HepG2 (cell line): Measurements from ENCODE around the gene P2RX5. TPM values are rescaled to one million over a fixed set of nuclear protein-coding genes. Genes with fewer than 3 reads are reported as not detected.
A peak's percentile ranks its signal among the peaks of the same experiment; 100 is the strongest.

Source experiments
- DBP ChIP-seq: sonication (generic); formaldehyde crosslinking; IDR thresholded peaks from 2 replicates; pipeline ENCODE4 v1.4.0; 2020; ENCODE audit warnings: missing genetic modification reagents; ENCODE audit errors: not compliant biosample characterization
- GATAD2A ChIP-seq: IDR thresholded peaks from 2 replicates; pipeline ENCODE4 v1.6.1; 2016
- MEIS1 ChIP-seq: sonication (generic); formaldehyde crosslinking; IDR thresholded peaks from 2 replicates; pipeline ENCODE4 v1.9.0; 2021; ENCODE audit warnings: mild to moderate bottlenecking, missing genetic modification reagents, moderate library complexity, borderline replicate concordance
- SKIL ChIP-seq: sonication (generic); formaldehyde crosslinking; IDR thresholded peaks from 2 replicates; pipeline ENCODE4 v1.8.0; 2022; ENCODE audit warnings: missing genetic modification reagents, mild to moderate bottlenecking, moderate library complexity, borderline replicate concordance
- TCF7 ChIP-seq: sonication (generic); IDR thresholded peaks from 2 replicates; pipeline ENCODE4 v1.6.1; 2016; ENCODE audit warnings: antibody characterized with exemption, low read depth
- TRAFD1 ChIP-seq: sonication (generic); formaldehyde crosslinking; IDR thresholded peaks from 2 replicates; pipeline ENCODE4 v1.5.1; 2020; ENCODE audit warnings: missing genetic modification reagents, mild to moderate bottlenecking, borderline replicate concordance
- ZIK1 ChIP-seq: sonication (generic); formaldehyde crosslinking; IDR thresholded peaks from 2 replicates; pipeline ENCODE4 v1.5.0; 2020; ENCODE audit warnings: mild to moderate bottlenecking, low read depth, missing genetic modification reagents, borderline replicate concordance
- ZNF331 ChIP-seq: sonication (generic); formaldehyde crosslinking; IDR thresholded peaks from 2 replicates; pipeline ENCODE4 v1.4.0; 2020; ENCODE audit warnings: missing genetic modification reagents
- ZNF713 ChIP-seq: sonication (generic); formaldehyde crosslinking; IDR thresholded peaks from 2 replicates; pipeline ENCODE4 v1.4.0; 2020; ENCODE audit warnings: mild to moderate bottlenecking, missing genetic modification reagents
- ZSCAN31 ChIP-seq: sonication (generic); formaldehyde crosslinking; IDR thresholded peaks from 2 replicates; pipeline ENCODE4 v1.5.0; 2020; ENCODE audit warnings: low read depth, mild to moderate bottlenecking, missing genetic modification reagents
- polyA plus RNA-seq, 8 experiments: library from polyadenylated mRNA; depleted of rRNA in 3 of 8; stranded (reverse) in 7 of 8; unstranded in 1 of 8; fragments of >200 nt; fragmentation: Illumina TruSeq in 4 of 8; extraction: Trizol in 4 of 8; gene quantifications; 2 replicates each; pipeline versions ENCODE4 v1.2.1 to v1.2.3, GENCODE V29; 2011 to 2016; ENCODE audit warnings: low read depth in 4 of 8, missing spikeins in 1 of 8, mixed read lengths in 1 of 8; ENCODE audit not compliant: insufficient read depth in 1 of 8
- total RNA-seq, 5 experiments: library from RNA; depleted of rRNA; stranded (reverse); fragments of >200 nt; fragmentation: Illumina TruSeq; extraction: Trizol; gene quantifications; 2 replicates each; pipeline ENCODE4 v1.2.3, GENCODE V29; 2016; ENCODE audit warnings: low read depth in 1 of 5
- TF ChIP-seq, protein P1 (sequence below): sonication (generic); formaldehyde crosslinking; IDR thresholded peaks from 2 replicates; pipeline ENCODE4 v1.4.0; 2020; ENCODE audit warnings: missing genetic modification reagents, mild to moderate bottlenecking, borderline replicate concordance
- TF ChIP-seq, protein P2 (sequence below): IDR thresholded peaks from 2 replicates; pipeline ENCODE4 v1.6.1; 2012; ENCODE audit warnings: low read depth, low read length, improper control_type of control experiment
- TF ChIP-seq, protein P3 (sequence below): sonication (generic); formaldehyde crosslinking; IDR thresholded peaks from 2 replicates; pipeline ENCODE4 v1.8.1; 2023; ENCODE audit warnings: missing genetic modification reagents, inconsistent platforms, borderline replicate concordance
- TF ChIP-seq, protein P4 (sequence below): IDR thresholded peaks from 2 replicates; pipeline ENCODE4 v1.6.1; 2016; ENCODE audit warnings: low read depth

P2RX5 gene
- total and polyA plus RNA-seq, 2 of the 13 experiments (the other 11 are each of a cell fraction or from before 2014, with no cell fraction given), result 0.95 to 1.7 TPM

DNA sequence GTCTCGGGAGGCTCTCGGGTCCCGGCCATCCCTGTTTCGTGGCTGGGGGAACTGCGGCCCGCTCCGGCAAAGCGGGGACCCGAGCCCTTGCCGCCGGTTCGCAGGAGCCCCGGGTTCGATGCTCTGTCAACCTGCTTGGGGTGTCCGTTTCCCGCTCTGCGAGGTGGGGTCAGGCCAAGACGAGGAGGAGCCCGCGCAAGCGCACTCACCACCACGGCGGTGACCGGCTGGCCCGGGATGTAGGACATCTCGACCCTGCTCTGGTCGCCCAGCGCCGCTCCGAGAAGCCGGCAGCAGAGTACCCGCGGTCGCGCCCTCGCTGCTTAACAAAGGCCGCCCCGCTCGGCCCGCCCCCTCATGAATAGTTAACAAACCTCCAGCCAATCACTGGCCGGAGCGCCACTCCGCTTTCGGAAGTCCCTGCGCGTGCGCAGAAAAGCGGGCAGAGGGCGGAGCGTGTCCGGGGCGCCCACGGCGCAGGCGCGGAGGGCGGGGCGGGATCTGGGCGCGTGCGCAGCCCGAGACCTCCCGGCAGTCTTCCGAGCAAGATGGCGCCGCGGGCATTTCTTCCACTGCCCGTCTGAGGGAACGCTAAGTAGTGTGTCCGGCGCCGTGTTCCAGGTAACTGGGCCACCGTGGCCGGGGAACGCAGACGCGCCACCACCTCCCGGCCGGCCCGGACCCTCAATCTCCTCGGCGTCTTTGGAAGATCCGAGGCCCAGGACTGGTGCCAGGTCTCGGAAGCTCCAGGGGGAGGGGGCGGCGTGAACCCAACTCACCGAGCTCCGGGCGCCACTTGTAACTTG lies 27.5 kb downstream of the P2RX5 start, which contains the start of the genes EMC6 and TAX1BP3 (continued):
- TF ChIP-seq, protein P1, sequence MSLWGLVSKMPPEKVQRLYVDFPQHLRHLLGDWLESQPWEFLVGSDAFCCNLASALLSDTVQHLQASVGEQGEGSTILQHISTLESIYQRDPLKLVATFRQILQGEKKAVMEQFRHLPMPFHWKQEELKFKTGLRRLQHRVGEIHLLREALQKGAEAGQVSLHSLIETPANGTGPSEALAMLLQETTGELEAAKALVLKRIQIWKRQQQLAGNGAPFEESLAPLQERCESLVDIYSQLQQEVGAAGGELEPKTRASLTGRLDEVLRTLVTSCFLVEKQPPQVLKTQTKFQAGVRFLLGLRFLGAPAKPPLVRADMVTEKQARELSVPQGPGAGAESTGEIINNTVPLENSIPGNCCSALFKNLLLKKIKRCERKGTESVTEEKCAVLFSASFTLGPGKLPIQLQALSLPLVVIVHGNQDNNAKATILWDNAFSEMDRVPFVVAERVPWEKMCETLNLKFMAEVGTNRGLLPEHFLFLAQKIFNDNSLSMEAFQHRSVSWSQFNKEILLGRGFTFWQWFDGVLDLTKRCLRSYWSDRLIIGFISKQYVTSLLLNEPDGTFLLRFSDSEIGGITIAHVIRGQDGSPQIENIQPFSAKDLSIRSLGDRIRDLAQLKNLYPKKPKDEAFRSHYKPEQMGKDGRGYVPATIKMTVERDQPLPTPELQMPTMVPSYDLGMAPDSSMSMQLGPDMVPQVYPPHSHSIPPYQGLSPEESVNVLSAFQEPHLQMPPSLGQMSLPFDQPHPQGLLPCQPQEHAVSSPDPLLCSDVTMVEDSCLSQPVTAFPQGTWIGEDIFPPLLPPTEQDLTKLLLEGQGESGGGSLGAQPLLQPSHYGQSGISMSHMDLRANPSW (CRISPR knock-in tag), result no peak; the same call in 1 of the 2 replicates
- TF ChIP-seq ZIK1 (peak; percentile 62; the same call in 1 of the 2 replicates), ZNF713 (CRISPR knock-in tag) (0 out of 2 replicates have a peak, but pooled peaks have one; percentile 39), TRAFD1 (CRISPR knock-in tag) (peak; percentile 53; the same call in 1 of the 2 replicates), MEIS1 (CRISPR knock-in tag) (no peak; the same call in none of the 2 replicates), TCF7 (no peak), SKIL (CRISPR knock-in tag) (no peak), ZNF331 (CRISPR knock-in tag) (peak; percentile 6), GATAD2A (no peak; the same call in 1 of the 2 replicates), ZSCAN31 (0 out of 2 replicates have a peak, but pooled peaks have one; percentile 16), DBP (CRISPR knock-in tag) (peak; percentile 27)
- TF ChIP-seq, protein P2, sequence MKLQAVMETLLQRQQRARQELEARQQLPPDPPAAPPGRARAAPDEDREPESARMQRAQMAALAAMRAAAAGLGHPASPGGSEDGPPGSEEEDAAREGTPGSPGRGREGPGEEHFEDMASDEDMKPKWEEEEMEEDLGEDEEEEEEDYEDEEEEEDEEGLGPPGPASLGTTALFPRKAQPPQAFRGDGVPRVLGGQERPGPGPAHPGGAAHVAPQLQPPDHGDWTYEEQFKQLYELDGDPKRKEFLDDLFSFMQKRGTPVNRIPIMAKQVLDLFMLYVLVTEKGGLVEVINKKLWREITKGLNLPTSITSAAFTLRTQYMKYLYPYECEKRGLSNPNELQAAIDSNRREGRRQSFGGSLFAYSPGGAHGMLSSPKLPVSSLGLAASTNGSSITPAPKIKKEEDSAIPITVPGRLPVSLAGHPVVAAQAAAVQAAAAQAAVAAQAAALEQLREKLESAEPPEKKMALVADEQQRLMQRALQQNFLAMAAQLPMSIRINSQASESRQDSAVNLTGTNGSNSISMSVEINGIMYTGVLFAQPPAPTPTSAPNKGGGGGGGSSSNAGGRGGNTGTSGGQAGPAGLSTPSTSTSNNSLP, result no peak
- TF ChIP-seq, protein P3, sequence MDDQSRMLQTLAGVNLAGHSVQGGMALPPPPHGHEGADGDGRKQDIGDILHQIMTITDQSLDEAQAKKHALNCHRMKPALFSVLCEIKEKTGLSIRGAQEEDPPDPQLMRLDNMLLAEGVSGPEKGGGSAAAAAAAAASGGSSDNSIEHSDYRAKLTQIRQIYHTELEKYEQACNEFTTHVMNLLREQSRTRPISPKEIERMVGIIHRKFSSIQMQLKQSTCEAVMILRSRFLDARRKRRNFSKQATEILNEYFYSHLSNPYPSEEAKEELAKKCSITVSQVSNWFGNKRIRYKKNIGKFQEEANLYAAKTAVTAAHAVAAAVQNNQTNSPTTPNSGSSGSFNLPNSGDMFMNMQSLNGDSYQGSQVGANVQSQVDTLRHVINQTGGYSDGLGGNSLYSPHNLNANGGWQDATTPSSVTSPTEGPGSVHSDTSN (CRISPR knock-in tag), result no peak
- TF ChIP-seq, protein P4, sequence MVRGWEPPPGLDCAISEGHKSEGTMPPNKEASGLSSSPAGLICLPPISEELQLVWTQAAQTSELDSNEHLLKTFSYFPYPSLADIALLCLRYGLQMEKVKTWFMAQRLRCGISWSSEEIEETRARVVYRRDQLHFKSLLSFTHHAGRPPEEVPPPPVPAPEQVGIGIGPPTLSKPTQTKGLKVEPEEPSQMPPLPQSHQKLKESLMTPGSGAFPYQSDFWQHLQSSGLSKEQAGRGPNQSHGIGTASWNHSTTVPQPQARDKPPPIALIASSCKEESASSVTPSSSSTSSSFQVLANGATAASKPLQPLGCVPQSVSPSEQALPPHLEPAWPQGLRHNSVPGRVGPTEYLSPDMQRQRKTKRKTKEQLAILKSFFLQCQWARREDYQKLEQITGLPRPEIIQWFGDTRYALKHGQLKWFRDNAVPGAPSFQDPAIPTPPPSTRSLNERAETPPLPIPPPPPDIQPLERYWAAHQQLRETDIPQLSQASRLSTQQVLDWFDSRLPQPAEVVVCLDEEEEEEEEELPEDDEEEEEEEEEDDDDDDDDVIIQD (CRISPR knock-in tag), result no peak
